Measurements from ENCODE around the gene RPL22. TPM values are rescaled to one million over a fixed set of nuclear protein-coding genes. Genes with fewer than 3 reads are reported as not detected.

Gene RPL22
- total RNA-seq, 1 experiment from 2014 or later = 441 TPM

DNA sequence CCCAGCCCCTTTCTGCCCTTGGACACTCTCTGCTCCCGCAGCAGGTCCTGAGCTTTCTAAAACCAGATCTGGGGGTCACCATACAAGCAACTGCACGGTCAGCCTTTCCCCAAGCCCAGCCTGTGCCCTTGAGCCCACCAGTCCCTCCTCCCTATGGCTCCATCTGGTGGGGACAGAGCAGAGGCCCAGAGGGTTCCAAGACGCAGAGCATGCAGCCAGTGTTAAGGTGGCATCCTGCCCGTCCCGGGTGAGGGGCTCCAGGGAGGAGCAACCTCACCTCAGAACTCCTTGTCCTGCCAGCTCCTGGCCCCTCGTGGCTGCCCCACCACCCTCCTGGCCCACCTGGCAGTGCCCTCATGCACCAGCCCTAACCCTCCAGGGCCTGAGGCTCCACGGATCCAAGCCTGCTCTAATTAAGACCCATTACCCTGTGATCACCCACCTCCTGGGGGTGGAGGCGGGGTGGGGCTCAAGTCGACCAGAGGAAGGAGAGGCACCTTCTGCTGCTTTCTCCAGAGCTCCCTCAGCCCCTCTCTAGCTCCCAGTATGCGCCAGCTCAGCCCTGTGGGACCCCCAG lies 27.8 kb downstream of the RPL22 start:
- DNase-seq (ENCODE audit: low spot score) = peak; percentile 69
- H3K4me3 Mint-ChIP-seq = no peak overlapping the region
- peaks cover 5% of the 10 kb centered on the region for H3K27me3 Mint-ChIP-seq (ENCODE audit: low read depth)
- H3K36me3 Mint-ChIP-seq = no peaks in the 10 kb centered on the region
- TF ChIP-seq ETV6 (CRISPR knock-in tag; IDR thresholded peaks at IDR 0.05) = no peak
- no peak for TF ChIP-seq NR2C2 (CRISPR knock-in tag; IDR thresholded peaks at IDR 0.05)
- no peak for TF ChIP-seq ATF1 (CRISPR knock-in tag; IDR thresholded peaks at IDR 0.05)
- TF ChIP-seq, protein P1, sequence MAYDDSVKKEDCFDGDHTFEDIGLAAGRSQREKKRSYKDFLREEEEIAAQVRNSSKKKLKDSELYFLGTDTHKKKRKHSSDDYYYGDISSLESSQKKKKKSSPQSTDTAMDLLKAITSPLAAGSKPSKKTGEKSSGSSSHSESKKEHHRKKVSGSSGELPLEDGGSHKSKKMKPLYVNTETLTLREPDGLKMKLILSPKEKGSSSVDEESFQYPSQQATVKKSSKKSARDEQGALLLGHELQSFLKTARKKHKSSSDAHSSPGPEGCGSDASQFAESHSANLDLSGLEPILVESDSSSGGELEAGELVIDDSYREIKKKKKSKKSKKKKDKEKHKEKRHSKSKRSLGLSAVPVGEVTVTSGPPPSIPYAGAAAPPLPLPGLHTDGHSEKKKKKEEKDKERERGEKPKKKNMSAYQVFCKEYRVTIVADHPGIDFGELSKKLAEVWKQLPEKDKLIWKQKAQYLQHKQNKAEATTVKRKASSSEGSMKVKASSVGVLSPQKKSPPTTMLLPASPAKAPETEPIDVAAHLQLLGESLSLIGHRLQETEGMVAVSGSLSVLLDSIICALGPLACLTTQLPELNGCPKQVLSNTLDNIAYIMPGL (CRISPR knock-in tag; IDR thresholded peaks at IDR 0.05) = no peak
- TF ChIP-seq ZNF219 (CRISPR knock-in tag; IDR thresholded peaks at IDR 0.05; ENCODE audit: borderline replicate concordance) = no peak
- TF ChIP-seq, protein P2, sequence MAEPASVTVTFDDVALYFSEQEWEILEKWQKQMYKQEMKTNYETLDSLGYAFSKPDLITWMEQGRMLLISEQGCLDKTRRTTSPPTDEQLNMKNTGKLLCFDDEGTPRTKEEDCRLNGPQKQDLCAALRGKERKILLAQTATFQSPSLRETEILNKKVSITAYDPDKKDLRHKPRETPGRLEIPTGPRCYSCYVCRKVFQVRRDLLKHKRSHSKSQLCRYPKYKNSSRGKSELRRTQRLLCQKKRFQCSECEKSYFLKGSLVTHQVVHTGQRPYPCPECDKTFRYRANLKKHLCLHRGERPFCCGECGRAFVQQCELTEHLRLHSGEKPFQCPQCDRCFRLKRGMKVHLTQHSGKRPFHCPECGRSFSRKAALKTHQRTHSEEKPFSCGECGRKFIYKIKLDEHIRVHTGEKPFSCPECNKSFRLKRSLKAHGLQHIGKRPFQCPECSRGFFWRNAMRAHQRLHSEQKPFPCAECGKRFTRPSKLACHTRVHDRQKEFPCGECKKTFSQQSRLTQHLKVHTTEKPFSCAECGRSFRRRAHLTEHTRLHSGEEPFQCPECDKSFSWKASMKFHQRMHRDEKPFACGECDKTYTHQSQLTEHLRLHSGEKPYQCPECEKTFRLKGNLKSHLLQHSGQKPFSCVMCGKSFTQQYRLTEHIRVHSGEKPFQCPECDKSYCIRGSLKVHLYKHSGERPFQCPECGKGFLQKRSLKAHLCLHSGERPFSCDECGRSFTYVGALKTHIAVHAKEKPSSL (CRISPR knock-in tag; conservative IDR thresholded peaks at IDR 0.05) = no peak
- TF ChIP-seq, protein P3, sequence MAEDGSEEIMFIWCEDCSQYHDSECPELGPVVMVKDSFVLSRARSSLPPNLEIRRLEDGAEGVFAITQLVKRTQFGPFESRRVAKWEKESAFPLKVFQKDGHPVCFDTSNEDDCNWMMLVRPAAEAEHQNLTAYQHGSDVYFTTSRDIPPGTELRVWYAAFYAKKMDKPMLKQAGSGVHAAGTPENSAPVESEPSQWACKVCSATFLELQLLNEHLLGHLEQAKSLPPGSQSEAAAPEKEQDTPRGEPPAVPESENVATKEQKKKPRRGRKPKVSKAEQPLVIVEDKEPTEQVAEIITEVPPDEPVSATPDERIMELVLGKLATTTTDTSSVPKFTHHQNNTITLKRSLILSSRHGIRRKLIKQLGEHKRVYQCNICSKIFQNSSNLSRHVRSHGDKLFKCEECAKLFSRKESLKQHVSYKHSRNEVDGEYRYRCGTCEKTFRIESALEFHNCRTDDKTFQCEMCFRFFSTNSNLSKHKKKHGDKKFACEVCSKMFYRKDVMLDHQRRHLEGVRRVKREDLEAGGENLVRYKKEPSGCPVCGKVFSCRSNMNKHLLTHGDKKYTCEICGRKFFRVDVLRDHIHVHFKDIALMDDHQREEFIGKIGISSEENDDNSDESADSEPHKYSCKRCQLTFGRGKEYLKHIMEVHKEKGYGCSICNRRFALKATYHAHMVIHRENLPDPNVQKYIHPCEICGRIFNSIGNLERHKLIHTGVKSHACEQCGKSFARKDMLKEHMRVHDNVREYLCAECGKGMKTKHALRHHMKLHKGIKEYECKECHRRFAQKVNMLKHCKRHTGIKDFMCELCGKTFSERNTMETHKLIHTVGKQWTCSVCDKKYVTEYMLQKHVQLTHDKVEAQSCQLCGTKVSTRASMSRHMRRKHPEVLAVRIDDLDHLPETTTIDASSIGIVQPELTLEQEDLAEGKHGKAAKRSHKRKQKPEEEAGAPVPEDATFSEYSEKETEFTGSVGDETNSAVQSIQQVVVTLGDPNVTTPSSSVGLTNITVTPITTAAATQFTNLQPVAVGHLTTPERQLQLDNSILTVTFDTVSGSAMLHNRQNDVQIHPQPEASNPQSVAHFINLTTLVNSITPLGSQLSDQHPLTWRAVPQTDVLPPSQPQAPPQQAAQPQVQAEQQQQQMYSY (CRISPR knock-in tag; IDR thresholded peaks at IDR 0.05) = no peak
- no peak for TF ChIP-seq EMX1 (CRISPR knock-in tag; IDR thresholded peaks at IDR 0.05)
- TF ChIP-seq, protein P4, sequence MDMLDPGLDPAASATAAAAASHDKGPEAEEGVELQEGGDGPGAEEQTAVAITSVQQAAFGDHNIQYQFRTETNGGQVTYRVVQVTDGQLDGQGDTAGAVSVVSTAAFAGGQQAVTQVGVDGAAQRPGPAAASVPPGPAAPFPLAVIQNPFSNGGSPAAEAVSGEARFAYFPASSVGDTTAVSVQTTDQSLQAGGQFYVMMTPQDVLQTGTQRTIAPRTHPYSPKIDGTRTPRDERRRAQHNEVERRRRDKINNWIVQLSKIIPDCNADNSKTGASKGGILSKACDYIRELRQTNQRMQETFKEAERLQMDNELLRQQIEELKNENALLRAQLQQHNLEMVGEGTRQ (CRISPR knock-in tag; IDR thresholded peaks at IDR 0.05) = no peak
- TF ChIP-seq ZNF416 (CRISPR knock-in tag; IDR thresholded peaks at IDR 0.05) = no peak
- TF ChIP-seq ZNF423 (CRISPR knock-in tag; IDR thresholded peaks at IDR 0.05) = no peak
- TF ChIP-seq ZNF263 (CRISPR knock-in tag; IDR thresholded peaks at IDR 0.05; ENCODE audit: low read depth) = no peak
- TF ChIP-seq GABPB1 (CRISPR knock-in tag; IDR thresholded peaks at IDR 0.05) = no peak
- TF ChIP-seq, protein P5, sequence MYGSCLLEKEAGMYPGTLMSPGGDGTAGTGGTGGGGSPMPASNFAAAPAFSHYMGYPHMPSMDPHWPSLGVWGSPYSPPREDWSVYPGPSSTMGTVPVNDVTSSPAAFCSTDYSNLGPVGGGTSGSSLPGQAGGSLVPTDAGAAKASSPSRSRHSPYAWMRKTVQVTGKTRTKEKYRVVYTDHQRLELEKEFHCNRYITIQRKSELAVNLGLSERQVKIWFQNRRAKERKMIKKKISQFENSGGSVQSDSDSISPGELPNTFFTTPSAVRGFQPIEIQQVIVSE (CRISPR knock-in tag; IDR thresholded peaks at IDR 0.05; ENCODE audit: borderline replicate concordance) = no peak
- TF ChIP-seq RELA (CRISPR knock-in tag; IDR thresholded peaks at IDR 0.05; ENCODE audit: borderline replicate concordance) = no peak
- TF ChIP-seq NFE2L1 (CRISPR knock-in tag; IDR thresholded peaks at IDR 0.05) = no peak
- TF ChIP-seq TEAD1 (CRISPR knock-in tag; IDR thresholded peaks at IDR 0.05) = no peak
- TF ChIP-seq, protein P6, sequence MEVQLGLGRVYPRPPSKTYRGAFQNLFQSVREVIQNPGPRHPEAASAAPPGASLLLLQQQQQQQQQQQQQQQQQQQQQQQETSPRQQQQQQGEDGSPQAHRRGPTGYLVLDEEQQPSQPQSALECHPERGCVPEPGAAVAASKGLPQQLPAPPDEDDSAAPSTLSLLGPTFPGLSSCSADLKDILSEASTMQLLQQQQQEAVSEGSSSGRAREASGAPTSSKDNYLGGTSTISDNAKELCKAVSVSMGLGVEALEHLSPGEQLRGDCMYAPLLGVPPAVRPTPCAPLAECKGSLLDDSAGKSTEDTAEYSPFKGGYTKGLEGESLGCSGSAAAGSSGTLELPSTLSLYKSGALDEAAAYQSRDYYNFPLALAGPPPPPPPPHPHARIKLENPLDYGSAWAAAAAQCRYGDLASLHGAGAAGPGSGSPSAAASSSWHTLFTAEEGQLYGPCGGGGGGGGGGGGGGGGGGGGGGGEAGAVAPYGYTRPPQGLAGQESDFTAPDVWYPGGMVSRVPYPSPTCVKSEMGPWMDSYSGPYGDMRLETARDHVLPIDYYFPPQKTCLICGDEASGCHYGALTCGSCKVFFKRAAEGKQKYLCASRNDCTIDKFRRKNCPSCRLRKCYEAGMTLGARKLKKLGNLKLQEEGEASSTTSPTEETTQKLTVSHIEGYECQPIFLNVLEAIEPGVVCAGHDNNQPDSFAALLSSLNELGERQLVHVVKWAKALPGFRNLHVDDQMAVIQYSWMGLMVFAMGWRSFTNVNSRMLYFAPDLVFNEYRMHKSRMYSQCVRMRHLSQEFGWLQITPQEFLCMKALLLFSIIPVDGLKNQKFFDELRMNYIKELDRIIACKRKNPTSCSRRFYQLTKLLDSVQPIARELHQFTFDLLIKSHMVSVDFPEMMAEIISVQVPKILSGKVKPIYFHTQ (CRISPR knock-in tag; IDR thresholded peaks at IDR 0.05) = no peak
- no peak for TF ChIP-seq TEAD4 (CRISPR knock-in tag; IDR thresholded peaks at IDR 0.05)
- no peaks in the 10 kb centered on the region for H3K4me1 Mint-ChIP-seq
- H3K9me3 Mint-ChIP-seq = no peaks in the 10 kb centered on the region
- no peak overlapping the region; the same call in 1 of the 2 replicates for H3K27ac Mint-ChIP-seq
- POLR2A ChIA-PET = no interaction called here
- ATAC-seq = peak; percentile 93
- CTCF ChIA-PET = interaction anchor here (0.6 to 2.6 kb wide), 10 partner anchors 10 to 137 kb away, joined by 3 to 15 read pairs (median 4); no protein-coding TSS in a partner anchor
